NCI-H2196 treated with DMSO at 0.1 percent for 48 hours (cell line): ENCODE results near the gene KAT2B.

Source experiments
- DNase-seq: peaks from one replicate; lab custom pipeline; 2025; ENCODE audit not compliant: unreplicated experiment; lab: John Stamatoyannopoulos, UW

KAT2B gene

DNA sequence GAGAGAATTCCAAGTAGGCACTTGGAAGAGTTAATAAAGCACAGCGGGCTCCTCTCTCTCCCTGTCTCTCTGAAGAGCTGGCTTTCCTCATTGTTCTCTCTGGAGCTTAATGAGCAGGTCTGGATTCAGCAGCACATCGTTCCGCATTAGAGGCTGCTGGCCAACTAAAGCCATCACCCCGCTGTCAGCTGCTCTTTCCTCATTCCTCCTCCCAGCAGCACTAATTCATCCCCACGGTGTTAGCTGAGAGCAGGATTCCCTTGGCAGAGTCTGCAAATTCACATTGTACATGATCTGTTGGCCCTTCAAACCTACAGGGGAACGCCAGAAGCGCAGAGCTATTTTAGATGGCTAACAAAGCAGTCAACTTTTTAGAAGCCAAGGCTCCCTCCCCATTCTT lies 101.6 kb downstream of the KAT2B start:
- DNase-seq: no peak

GRCh38 chr3:20142517-20142916 lies 102.3 kb downstream of the KAT2B start:
- DNase-seq: no peak

DNA sequence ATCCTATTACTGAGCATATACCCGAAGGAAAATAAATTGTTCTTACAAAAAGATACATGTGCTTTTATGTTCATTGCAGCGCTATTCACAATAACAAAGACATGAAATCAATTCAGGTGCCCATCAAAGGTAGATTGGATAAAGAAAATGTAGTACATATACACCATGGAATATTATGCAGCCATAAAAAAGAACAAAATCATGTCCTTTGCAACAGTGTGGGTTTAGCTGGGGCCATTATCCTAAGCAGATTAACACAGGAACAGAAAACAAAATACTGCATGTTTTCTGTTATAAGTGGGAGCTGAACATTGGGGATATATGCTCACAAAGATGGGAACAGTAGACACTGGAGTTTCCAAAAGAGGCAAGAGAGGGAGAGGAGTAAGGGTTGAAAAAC lies 103.3 kb downstream of the KAT2B start:
- DNase-seq: no peak

DNA sequence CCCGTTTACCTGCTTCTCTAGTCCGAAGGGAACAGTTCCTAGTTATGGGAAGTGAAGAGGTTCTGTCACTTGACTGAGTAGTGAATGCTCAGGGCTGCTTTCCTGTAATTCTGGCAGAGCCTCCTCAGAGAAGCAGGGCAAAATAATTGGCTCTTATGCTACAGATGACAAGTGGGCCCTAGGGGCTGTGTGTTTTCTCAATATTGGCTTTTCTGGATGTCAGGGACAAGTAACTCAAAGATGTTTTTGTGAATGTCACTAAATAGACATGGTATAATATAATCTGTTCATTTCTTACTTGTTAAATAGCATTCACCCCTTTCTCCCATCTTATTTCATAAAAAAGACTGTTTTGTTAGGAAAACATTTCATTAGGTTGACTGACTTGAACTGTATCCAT lies 105.6 kb downstream of the KAT2B start:
- DNase-seq: no peak

GRCh38 chr3:20146301-20146700 lies 106.1 kb downstream of the KAT2B start:
- DNase-seq: no peak

DNA sequence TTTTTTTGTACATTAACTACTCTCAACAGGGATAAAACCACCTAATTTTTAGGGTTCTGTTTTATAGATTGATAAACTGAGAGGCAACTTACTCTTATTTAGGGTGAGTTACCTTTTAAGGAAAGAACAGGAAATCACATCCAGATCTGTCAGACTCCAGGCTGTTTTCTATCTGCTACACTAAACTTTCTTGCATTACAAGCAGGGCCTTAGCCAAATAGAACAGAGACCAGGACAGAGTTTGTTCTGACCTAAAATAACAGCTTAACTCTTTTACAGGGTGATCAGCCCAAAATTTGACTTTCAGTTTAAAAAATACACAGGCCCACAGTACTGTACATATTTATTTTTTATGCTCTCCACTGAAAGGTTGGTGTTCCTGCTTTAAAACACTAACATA lies 107.1 kb downstream of the KAT2B start:
- no peak for DNase-seq

- DNase-seq: no peak
Measured at GRCh38 chr3:20148466-20148865, 108.2 kb downstream of the KAT2B start.

DNA sequence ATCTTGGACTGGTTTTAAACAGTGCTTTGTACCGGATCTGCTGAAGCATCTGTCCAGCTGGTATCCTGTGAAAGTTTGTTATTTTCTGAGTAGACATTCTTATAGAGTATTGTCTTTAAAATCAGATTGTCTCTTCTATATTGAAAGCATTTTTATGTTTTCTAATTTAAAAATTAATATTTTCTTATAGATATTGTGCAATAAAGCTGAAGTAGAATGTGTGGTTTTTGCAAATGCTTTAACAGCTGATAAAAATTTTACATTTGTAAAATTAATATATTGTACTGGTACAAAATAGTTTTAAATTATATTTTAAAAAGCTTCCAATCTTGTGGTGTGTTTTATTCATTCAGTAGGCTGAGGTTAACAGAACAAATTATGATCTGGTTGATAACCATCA lies 113.8 kb downstream of the KAT2B start:
- DNase-seq: no peak

DNA sequence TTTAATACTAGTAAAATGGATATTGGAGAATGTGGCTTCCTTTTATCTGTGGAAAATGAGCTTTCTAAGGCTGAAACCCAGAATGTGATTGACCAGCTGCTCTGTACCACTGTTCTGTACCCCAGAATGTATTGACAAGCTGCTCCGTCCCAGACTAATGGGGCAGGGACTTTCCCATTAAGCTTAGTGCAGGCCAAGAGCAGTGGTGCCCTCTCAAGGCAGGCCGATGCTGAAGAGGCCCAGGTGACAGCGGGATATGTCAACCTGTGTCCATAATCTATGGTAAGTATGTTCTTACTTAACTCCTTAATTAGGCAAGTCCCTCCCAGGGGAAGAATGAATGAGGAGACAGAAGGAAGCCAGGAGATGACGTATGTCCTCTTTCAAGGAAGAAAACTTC lies 114.7 kb downstream of the KAT2B start:
- no peak for DNase-seq

GRCh38 chr3:20160230-20160629 lies 120.0 kb downstream of the KAT2B start:
- no peak for DNase-seq

GRCh38 chr3:20161714-20162113 lies 121.5 kb downstream of the KAT2B start:
- no peak for DNase-seq

DNA sequence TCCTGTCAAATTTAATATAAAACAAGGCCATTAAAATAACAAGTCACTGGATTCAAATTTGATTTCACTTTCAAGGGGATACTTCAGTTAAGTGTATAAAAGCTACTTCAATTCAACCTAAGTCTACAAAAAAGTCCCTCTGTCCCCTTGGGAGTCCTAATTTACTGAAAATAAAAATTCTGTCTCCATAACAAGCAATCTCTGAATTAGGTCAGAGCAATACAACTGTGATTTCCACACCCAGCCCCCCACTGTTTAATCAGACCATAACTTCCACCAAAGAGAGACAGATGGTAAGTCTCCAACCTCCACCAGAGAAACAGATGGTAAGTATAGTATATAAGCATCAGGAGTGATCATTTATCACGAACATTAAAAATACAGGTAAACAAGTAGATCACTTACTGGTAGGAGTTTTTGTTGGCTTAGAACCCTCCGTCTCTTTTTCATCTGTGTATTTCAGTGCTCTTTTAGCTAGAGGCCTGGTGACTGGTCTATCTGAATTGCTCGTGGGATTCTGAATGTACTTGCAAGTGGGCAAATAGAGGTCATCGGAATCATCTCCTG lies 133.7 kb downstream of the KAT2B start:
- no peak for DNase-seq

DNA sequence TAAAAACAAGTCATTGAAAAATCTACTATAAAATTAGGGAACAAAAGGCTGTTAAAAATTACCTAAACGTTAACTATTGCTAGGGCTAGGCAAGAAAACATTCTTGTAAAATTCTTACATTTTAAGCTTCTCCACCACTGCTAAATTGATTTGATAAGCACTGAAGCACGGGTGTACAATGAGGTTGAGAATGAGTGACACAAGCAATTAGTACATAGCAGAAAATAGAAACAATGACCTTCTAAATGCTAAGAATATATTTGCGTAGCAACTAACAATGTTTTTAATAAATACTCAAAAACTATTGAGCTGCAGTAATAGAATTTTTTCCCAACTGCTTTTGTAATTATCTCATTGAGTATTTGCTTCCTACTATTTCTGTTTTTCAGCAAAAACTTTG lies 141.0 kb downstream of the KAT2B start:
- DNase-seq: no peak

GRCh38 chr3:20182206-20182605 lies 142.0 kb downstream of the KAT2B start:
- DNase-seq: no peak

- DNase-seq: no peak
Measured at GRCh38 chr3:20185331-20185678, 145.1 kb downstream of the KAT2B start.

- DNase-seq: peak; percentile 48
Measured at GRCh38 chr3:20185679-20186599, 145.7 kb downstream of the KAT2B start, which contains the start of gene SGO1. TSS of gene SGO1 (minus strand) at chr3:20186206. CDS start at chr3:20184027, 2,179 bp downstream.

GRCh38 chr3:20186600-20187004 lies 146.4 kb downstream of the KAT2B start:
- no peak for DNase-seq

DNA sequence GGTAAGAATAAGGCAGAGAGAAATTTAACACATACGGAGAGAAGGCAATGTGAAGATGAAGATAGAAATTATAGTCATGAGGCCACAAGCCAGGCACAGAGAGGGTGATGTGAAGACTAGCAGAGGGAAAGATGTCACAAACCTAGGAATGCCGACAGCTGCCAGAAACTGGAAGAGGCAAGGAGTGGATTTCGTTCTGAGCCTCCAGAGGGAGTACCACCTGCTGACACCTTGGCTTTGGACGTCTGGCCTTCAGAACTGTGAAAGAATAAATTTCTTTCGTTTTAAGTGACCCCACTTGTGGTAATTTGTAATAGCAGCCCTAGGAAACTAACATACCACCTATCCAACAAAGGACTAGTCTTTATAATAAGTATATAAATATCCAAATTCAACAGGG lies 150.7 kb downstream of the KAT2B start:
- DNase-seq: no peak

DNA sequence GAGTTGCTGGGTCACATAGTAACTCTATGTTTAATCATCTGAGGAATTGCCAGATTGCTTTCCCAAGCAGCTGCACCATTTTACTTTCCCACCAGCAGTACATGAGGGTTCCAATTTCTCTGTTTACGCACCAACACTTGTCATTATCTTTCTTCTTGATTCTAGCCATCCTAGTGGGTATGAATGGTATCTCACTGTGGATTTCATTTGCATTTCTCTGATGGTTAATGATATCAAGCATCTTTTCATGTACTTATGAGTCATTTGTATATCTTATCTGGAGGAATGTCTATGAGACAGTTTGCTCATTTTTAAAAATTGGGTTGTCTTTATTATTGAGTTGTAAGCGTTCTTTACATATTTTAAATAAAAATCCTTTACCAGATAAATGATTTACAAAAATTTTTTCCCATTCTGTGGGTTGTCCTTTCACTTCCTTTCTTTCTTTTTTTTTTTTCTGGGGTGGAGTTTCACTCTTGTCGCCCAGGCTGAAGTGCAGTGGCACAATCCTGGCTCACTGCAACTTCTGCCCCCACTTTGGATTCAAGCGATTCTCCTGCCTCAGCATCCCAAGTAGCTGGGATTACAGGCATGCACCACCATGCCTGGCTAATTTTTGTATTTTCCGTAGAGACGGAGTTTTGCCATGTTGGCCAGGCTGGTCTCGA lies 154.7 kb downstream of the KAT2B start:
- no peak for DNase-seq

GRCh38 chr3:20197775-20198174 lies 157.5 kb downstream of the KAT2B start:
- DNase-seq: no peak

GRCh38 chr3:20201143-20201542 lies 160.9 kb downstream of the KAT2B start:
- no peak for DNase-seq
